ENCODE measurements around the gene MAPK4. TPM values are rescaled to one million over a fixed set of nuclear protein-coding genes. Genes with fewer than 3 reads are reported as not detected.
"Not testable (repeated sequence)": the region's sequence is repeated elsewhere in the genome, so short reads cannot be mapped to it uniquely, and the experiment has no call there.

Gene MAPK4
- total and polyA plus RNA-seq, 2 of the 4 experiments (the other 2 are of a cell fraction), result not detected

DNA sequence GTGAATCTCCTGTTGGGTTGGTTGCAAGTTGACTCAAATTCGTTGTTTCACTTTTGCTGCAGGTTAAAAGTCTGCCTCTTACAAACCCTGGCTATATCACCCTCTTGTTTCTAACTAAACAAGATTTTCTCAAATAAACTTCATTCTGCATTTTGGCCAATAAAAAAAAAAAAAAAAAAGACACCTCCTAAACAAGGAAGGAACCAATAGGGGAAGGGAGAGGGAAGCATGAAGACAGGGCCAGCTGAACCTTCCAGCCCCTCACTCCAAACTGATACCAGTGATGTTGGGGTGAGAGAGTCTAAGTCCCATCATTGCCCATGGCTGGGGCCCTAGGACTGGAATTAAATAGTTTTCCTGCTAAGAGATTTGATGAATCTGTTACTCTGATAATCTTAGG is 2.4 kb downstream of the MAPK4 start:
- H3K27ac ChIP-seq (ENCODE audit: insufficient read depth, low read length); H2AK5ac ChIP-seq (ENCODE audit: low read depth, low read length); H2BK120ac ChIP-seq (ENCODE audit: low read depth, low read length); CTCF ChIA-PET; H2AFZ ChIP-seq (replicated peaks; ENCODE audit: low read length, poor library complexity); H3K9me3 ChIP-seq (ENCODE audit: control insufficient read depth, insufficient read depth, low read length); H2BK15ac ChIP-seq (ENCODE audit: low read depth, low read length); H3K9ac ChIP-seq (ENCODE audit: low read depth, low read length); H3K23ac ChIP-seq (ENCODE audit: low read depth, low read length); H4K5ac ChIP-seq (ENCODE audit: low read depth, low read length); H3K56ac ChIP-seq (ENCODE audit: extremely low read depth, insufficient read depth, low read length); H3K36me3 ChIP-seq (ENCODE audit: control insufficient read depth, insufficient read depth, low read length); H3K4me2 ChIP-seq (ENCODE audit: low read depth, low read length); intact Hi-C loops (cut with micrococcal nuclease); POLR2A ChIA-PET (ENCODE audit: unreplicated experiment); H3K4me1 ChIP-seq (ENCODE audit: control insufficient read depth, insufficient read depth, low read length); H3K9me1 ChIP-seq (ENCODE audit: insufficient read depth, low read length); DNase-seq; H2BK5ac ChIP-seq (ENCODE audit: low read depth, low read length, poor library complexity, severe bottlenecking); in situ Hi-C loops (cut with MboI; ENCODE audit: low sequenced_read_pairs); H3K79me1 ChIP-seq (ENCODE audit: low read depth in 1 of 2, low read length in 2 of 2); ATAC-seq (ENCODE audit: low read depth); dilution Hi-C loops (cut with HindIII; ENCODE audit: low sequenced_read_pairs, unreplicated experiment); BruUV-seq (replicated peaks); H4K91ac ChIP-seq (ENCODE audit: insufficient read depth, low read depth, low read length); H3K4ac ChIP-seq (ENCODE audit: low read depth, low read length); H3K4me3 ChIP-seq (ENCODE audit: insufficient read depth, low read depth, low read length); H3K18ac ChIP-seq (ENCODE audit: low read depth, low read length); H2AK9ac ChIP-seq (replicated peaks; ENCODE audit: low read depth, low read length, poor library complexity); H3K14ac ChIP-seq (replicated peaks; ENCODE audit: low read depth, low read length); H4K8ac ChIP-seq (ENCODE audit: low read depth in 2 of 2, low read length in 2 of 2); H2BK20ac ChIP-seq (ENCODE audit: low read depth, low read length); H4K20me1 ChIP-seq (ENCODE audit: insufficient read depth, low read length): not testable (repeated sequence)
- WGBS, 2 experiments (ENCODE audit: extremely low coverage in 2 of 2, insufficient read length in 1 of 2), result no CpG with 5 or more reads among the region's 1 CpG
- H3K27me3 ChIP-seq (ENCODE audit: control insufficient read depth, insufficient read depth, low read length), result peaks cover 38% of the 10 kb centered on the region
